Activated CD4-positive, alpha-beta memory T cell treated with anti-CD3 and anti-CD28 coated beads for 36 hours (primary cell): ENCODE results near the gene CD3D. TPM values are rescaled to one million over a fixed set of nuclear protein-coding genes. Genes with fewer than 3 reads are reported as not detected.

ENCODE experiments used
- CTCF ChIA-PET: fragments of 350-600 bp; sonication (Branson Sonifier 250); formaldehyde crosslinking; loops from one replicate; lab custom pipeline; 2021; ENCODE audit warnings: antibody characterized with exemption, inconsistent platforms; lab: Charles Lee
- POLR2A ChIA-PET: fragments of 350-600 bp; sonication (Branson Sonifier 250); formaldehyde crosslinking; loops from one replicate; lab custom pipeline; 2021; ENCODE audit warnings: antibody characterized with exemption; lab: Charles Lee
- DNase-seq: peaks from one replicate; pipeline ENCODE4 v3.0.0-alpha.2; 2020
- H3K27ac Mint-ChIP-seq: one replicate; pipeline ENCODE4 v1.8.0; 2021; ENCODE audit warnings: mixed read lengths
- H3K27me3 Mint-ChIP-seq: one replicate; pipeline ENCODE4 v1.8.0; 2021; ENCODE audit warnings: mixed read lengths
- H3K36me3 Mint-ChIP-seq: one replicate; pipeline ENCODE4 v1.8.0; 2021; ENCODE audit warnings: mixed read lengths
- H3K4me1 Mint-ChIP-seq: one replicate; pipeline ENCODE4 v1.8.0; 2021; ENCODE audit warnings: low read depth, mixed read lengths
- H3K4me3 Mint-ChIP-seq: one replicate; pipeline ENCODE4 v1.8.0; 2021; ENCODE audit warnings: mild to moderate bottlenecking, mixed read lengths
- H3K9me3 Mint-ChIP-seq: one replicate; pipeline ENCODE4 v1.8.0; 2021; ENCODE audit warnings: mixed read lengths
- intact Hi-C: fragments of 100-400 bp; cut with micrococcal nuclease; formaldehyde crosslinking; loops from one replicate; pipeline ENCODE4 v1.15.1; 2023
- total RNA-seq, 2 experiments: library from RNA; stranded (reverse); gene quantifications; one replicate each; pipeline ENCODE4 v1.2.3, GENCODE V29; 2021

CD3D gene
- total RNA-seq, 2 experiments from 2014 or later, result 321 to 346 TPM

- H3K4me1 Mint-ChIP-seq, result peaks cover 61% of the 10 kb centered on the region
- intact Hi-C loops, result loop anchor here (1.0 to 2.0 kb wide), 3 partner anchors 63 to 694 kb away; partner anchors contain the start of genes CENATAC and KMT2A
- H3K9me3 Mint-ChIP-seq, result no peaks in the 10 kb centered on the region
- ChIA-PET CTCF (interaction anchor here (1.2 to 8.8 kb wide), 7 partner anchors 8 to 106 kb away, joined by 3 to 67 read pairs (median 10); partner anchors contain the start of genes CD3D and CD3G), POLR2A (interaction anchor here (1.0 to 2.6 kb wide), 7 partner anchors 8 to 106 kb away, joined by 3 to 17 read pairs (median 5); no protein-coding TSS in a partner anchor)
- H3K27me3 Mint-ChIP-seq, result no peaks in the 10 kb centered on the region
- H3K27ac Mint-ChIP-seq, result peak overlapping the region; percentile 100
- H3K36me3 Mint-ChIP-seq, result peaks cover 40% of the 10 kb centered on the region
- peak overlapping the region; percentile 100 for H3K4me3 Mint-ChIP-seq
- DNase-seq, result no peak
These were observed 38.3 kb downstream of the CD3D start for GRCh38 chr11:118304227-118304567.

GRCh38 chr11:118301600-118302195 is 40.8 kb downstream of the CD3D start:
- Mint-ChIP-seq H3K36me3 (peaks cover 15% of the 10 kb centered on the region), H3K4me1 (peaks cover 36% of the 10 kb centered on the region), H3K9me3 (no peaks in the 10 kb centered on the region), H3K27me3 (no peaks in the 10 kb centered on the region), H3K4me3 (no peak overlapping the region), H3K27ac (peak overlapping the region; percentile 10)
- ChIA-PET CTCF (interaction anchor here (0.6 to 1.8 kb wide), 3 partner anchors 11 to 65 kb away, joined by 3 to 5 read pairs (median 3); no protein-coding TSS in a partner anchor), POLR2A (no interaction called here)
- no peak for DNase-seq
- intact Hi-C loops, result no loop called here

GRCh38 chr11:118295815-118296454 is 46.6 kb downstream of the CD3D start:
- Mint-ChIP-seq H3K4me3 (peak overlapping the region; percentile 22), H3K27ac (peak overlapping the region; percentile 61), H3K36me3 (no peaks in the 10 kb centered on the region), H3K27me3 (no peaks in the 10 kb centered on the region), H3K9me3 (no peaks in the 10 kb centered on the region), H3K4me1 (peaks cover 17% of the 10 kb centered on the region)
- intact Hi-C loops, result loop anchor here (1.0 to 5.0 kb wide), 2 partner anchors 191 to 270 kb away; no protein-coding TSS in a partner anchor
- ChIA-PET CTCF (interaction anchor here (0.6 to 2.5 kb wide), 67 partner anchors 9 to 489 kb away, joined by 3 to 67 read pairs (median 4); partner anchors contain the start of genes CD3D, CD3E, CD3G and JAML), POLR2A (interaction anchor here (1.1 to 1.9 kb wide), 5 partner anchors 9 to 97 kb away, joined by 3 to 11 read pairs (median 4); partner anchors contain the start of genes CD3E and MPZL3)
- DNase-seq, result peak; percentile 63

- Mint-ChIP-seq H3K27me3 (no peaks in the 10 kb centered on the region), H3K4me1 (peaks cover 20% of the 10 kb centered on the region), H3K36me3 (no peaks in the 10 kb centered on the region), H3K27ac (peak overlapping the region; percentile 61), H3K4me3 (no peak overlapping the region), H3K9me3 (no peaks in the 10 kb centered on the region)
- intact Hi-C loops, result loop anchor here (5.0 kb wide), 1 partner anchor 192 kb away; no protein-coding TSS in a partner anchor
- no peak for DNase-seq
- ChIA-PET CTCF (interaction anchor here (0.6 to 2.5 kb wide), 66 partner anchors 8 to 488 kb away, joined by 3 to 67 read pairs (median 4); partner anchors contain the start of genes CD3D, CD3E, CD3G and JAML), POLR2A (interaction anchor here (1.1 to 1.9 kb wide), 5 partner anchors 10 to 97 kb away, joined by 3 to 11 read pairs (median 4); partner anchors contain the start of genes CD3E and MPZL3)
These were observed 47.3 kb downstream of the CD3D start for GRCh38 chr11:118295199-118295598.

GRCh38 chr11:118294053-118294452 is 48.5 kb downstream of the CD3D start:
- no peaks in the 10 kb centered on the region for H3K27me3 Mint-ChIP-seq
- H3K27ac Mint-ChIP-seq, result no peak overlapping the region
- intact Hi-C loops, result no loop called here

GRCh38 chr11:118291477-118292135 is 50.9 kb downstream of the CD3D start:
- Mint-ChIP-seq H3K4me1 (peaks cover 20% of the 10 kb centered on the region), H3K9me3 (peaks cover 2% of the 10 kb centered on the region), H3K27ac (no peak overlapping the region), H3K4me3 (no peak overlapping the region), H3K36me3 (no peaks in the 10 kb centered on the region), H3K27me3 (no peaks in the 10 kb centered on the region)
- CTCF ChIA-PET, result interaction anchor here (0.7 to 6.9 kb wide), 19 partner anchors 10 to 148 kb away, joined by 3 to 82 read pairs (median 4); partner anchors contain the start of genes JAML and SCN4B
- POLR2A ChIA-PET, result interaction anchor here (0.7 kb wide), 1 partner anchor 120 kb away, joined by 3 read pairs; no protein-coding TSS in a partner anchor
- intact Hi-C loops, result loop anchor here (1.0 kb wide), 2 partner anchors 93 to 146 kb away; no protein-coding TSS in a partner anchor
- no peak for DNase-seq

More at GRCh38 chr11:118294053-118294452, 48.5 kb downstream of the CD3D start:
- CTCF ChIA-PET, result interaction anchor here (0.8 to 2.5 kb wide), 3 partner anchors 28 to 221 kb away, joined by 3 to 29 read pairs (median 4); partner anchors contain the start of gene CD3D
- peaks cover 2% of the 10 kb centered on the region for H3K9me3 Mint-ChIP-seq
- no peak overlapping the region for H3K4me3 Mint-ChIP-seq
- no peak for DNase-seq
- POLR2A ChIA-PET, result no interaction called here
- H3K4me1 Mint-ChIP-seq, result peaks cover 20% of the 10 kb centered on the region
- no peaks in the 10 kb centered on the region for H3K36me3 Mint-ChIP-seq

- POLR2A ChIA-PET, result interaction anchor here (0.7 kb wide), 1 partner anchor 119 kb away, joined by 3 read pairs; no protein-coding TSS in a partner anchor
- Mint-ChIP-seq H3K27me3 (no peaks in the 10 kb centered on the region), H3K36me3 (no peaks in the 10 kb centered on the region), H3K27ac (peak overlapping the region; percentile 23), H3K4me1 (peaks cover 14% of the 10 kb centered on the region), H3K9me3 (peaks cover 2% of the 10 kb centered on the region), H3K4me3 (no peak overlapping the region)
- intact Hi-C loops, result loop anchor here (1.0 kb wide), 2 partner anchors 93 to 146 kb away; no protein-coding TSS in a partner anchor
- CTCF ChIA-PET, result interaction anchor here (0.7 to 6.9 kb wide), 18 partner anchors 11 to 483 kb away, joined by 3 to 82 read pairs (median 5); partner anchors contain the start of genes JAML and SCN4B
- DNase-seq, result peak; percentile 61
These were observed 51.6 kb downstream of the CD3D start for GRCh38 chr11:118290923-118291322.

- H3K27me3 Mint-ChIP-seq, result no peaks in the 10 kb centered on the region
- intact Hi-C loops, result no loop called here
These were observed 53.1 kb downstream of the CD3D start for GRCh38 chr11:118289401-118289800.

More at GRCh38 chr11:118289401-118289800, 53.1 kb downstream of the CD3D start:
- Mint-ChIP-seq H3K27ac (no peak overlapping the region), H3K36me3 (no peaks in the 10 kb centered on the region), H3K9me3 (peaks cover 2% of the 10 kb centered on the region), H3K4me1 (peaks cover 9% of the 10 kb centered on the region), H3K4me3 (no peak overlapping the region)
- CTCF ChIA-PET, result interaction anchor here (1.0 to 6.9 kb wide), 5 partner anchors 33 to 146 kb away, joined by 3 to 82 read pairs (median 5); partner anchors contain the start of gene MPZL3
- POLR2A ChIA-PET, result interaction anchor here (0.7 kb wide), 1 partner anchor 43 kb away, joined by 6 read pairs; no protein-coding TSS in a partner anchor
- no peak for DNase-seq

Other genes with a start within 250 kb of the CD3D start
- under 1 TPM; 0.22 to 0.36 TPM for gene SCN4B, start 189.9 kb downstream of the CD3D start, total RNA-seq
- not detected for gene SCN2B, start 166.1 kb downstream of the CD3D start, total RNA-seq
- gene JAML, start 117.7 kb downstream of the CD3D start, total RNA-seq, result 100 to 1,000 TPM; 155 to 163 TPM
- gene MPZL3, start 90.3 kb downstream of the CD3D start, total RNA-seq, result 10 to 100 TPM; 47.3 to 49.0 TPM
- gene MPZL2, start 78.4 kb downstream of the CD3D start, total RNA-seq, result 10 to 100 TPM; 15.8 to 17.8 TPM
- 100 to 1,000 TPM; 476 to 488 TPM for gene CD3E, start 38.0 kb downstream of the CD3D start, total RNA-seq
- 100 to 1,000 TPM; 137 to 138 TPM for gene CD3G, start 1.6 kb upstream of the CD3D start, total RNA-seq
- 10 to 100 TPM; 39.1 to 40.4 TPM for gene UBE4A, start 16.9 kb upstream of the CD3D start, total RNA-seq
- gene ATP5MG, start 58.9 kb upstream of the CD3D start, total RNA-seq, result 100 to 1,000 TPM; 298 to 306 TPM
- 10 to 100 TPM; 61.5 to 72.4 TPM for gene KMT2A, start 93.8 kb upstream of the CD3D start, total RNA-seq
- gene TTC36, start 184.8 kb upstream of the CD3D start, total RNA-seq, result not detected
- 10 to 100 TPM in 1 of 2 experiments, 1 to 10 TPM in 1; 9.5 to 13.0 TPM for gene TMEM25, start 188.5 kb upstream of the CD3D start, total RNA-seq
- 10 to 100 TPM; 16.0 to 17.1 TPM for gene IFT46, start 223.2 kb upstream of the CD3D start, total RNA-seq
- gene ARCN1, start 229.7 kb upstream of the CD3D start, total RNA-seq, result 100 to 1,000 TPM; 180 to 182 TPM